GM12892 (cell line): ENCODE data around the gene GABRQ.
"Not testable (repeated sequence)": the region's sequence is repeated elsewhere in the genome, so short reads cannot be mapped to it uniquely, and the experiment has no call there.

ENCODE experiments used
- POLR2A ChIP-seq: IDR thresholded peaks from 2 replicates; pipeline ENCODE4 v1.6.1; 2011; ENCODE audit warnings: low read depth, low read length, control low read depth
- POLR2AphosphoS5 ChIP-seq: IDR thresholded peaks from 2 replicates; pipeline ENCODE4 v1.6.1; 2011; ENCODE audit warnings: low read depth, low read length, control low read depth
- TAF1 ChIP-seq: IDR thresholded peaks from 2 replicates; pipeline ENCODE4 v1.6.1; 2011; ENCODE audit warnings: low read depth, mild to moderate bottlenecking, control low read depth, low read length, borderline replicate concordance

GRCh38 chrX:152674652-152675051 is 37.0 kb downstream of the GABRQ start:
- not testable (repeated sequence) for TF ChIP-seq POLR2A, POLR2AphosphoS5, TAF1
